22Rv1 (cell line): ENCODE data around the gene CRACR2A.

ENCODE experiments used
- ZFX ChIP-seq: fragments of 450-650 bp; IDR thresholded peaks from 2 replicates; pipeline ENCODE4 v1.6.1; 2017; ENCODE audit warnings: antibody characterized with exemption, borderline replicate concordance
- TF ChIP-seq, protein P1 (sequence below): fragments of 450-650 bp; IDR thresholded peaks from 2 replicates; pipeline ENCODE4 v1.5.1; 2017; ENCODE audit warnings: mild to moderate bottlenecking

DNA sequence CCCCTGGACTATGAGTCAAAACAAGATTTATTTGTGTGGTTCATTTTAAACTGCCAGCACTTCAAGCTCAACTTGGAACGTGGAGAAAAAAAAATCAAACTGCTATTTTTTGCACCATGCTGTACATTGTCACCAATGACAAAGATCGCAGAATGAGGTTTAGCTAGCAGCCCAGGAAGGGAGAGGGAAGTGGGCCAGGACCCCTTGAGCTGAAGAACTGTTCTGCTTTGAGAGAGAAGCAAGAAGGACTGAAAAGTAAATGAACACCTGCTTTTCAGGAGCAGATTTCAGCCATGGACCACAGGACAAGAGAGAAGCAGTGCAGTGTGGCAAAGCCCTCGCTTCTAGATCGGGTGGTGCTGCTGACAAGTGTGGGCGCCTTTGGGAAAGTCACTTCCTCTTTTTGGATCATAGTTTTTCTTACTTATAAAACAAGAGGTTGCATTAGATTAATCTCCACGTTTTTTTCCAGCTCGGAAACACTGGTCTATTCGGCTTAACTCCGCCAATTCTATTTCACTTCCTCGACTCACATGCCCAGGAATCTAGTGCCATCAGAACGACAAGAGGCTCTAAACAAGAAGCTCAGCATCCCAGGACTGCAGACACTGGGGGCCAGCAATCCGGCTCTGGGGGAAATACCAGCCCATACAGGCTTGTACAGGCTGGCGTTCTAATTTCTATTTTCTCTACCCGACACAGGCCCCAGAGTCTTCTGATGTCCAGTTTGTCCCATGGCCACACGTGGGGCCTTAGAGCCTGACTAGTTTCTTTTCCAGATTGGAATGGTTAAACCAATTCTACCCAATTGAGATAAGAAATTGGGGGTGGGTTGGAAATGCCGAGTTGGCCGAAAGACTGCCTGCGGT is 129.9 kb downstream of the CRACR2A start:
- TF ChIP-seq, protein P1, sequence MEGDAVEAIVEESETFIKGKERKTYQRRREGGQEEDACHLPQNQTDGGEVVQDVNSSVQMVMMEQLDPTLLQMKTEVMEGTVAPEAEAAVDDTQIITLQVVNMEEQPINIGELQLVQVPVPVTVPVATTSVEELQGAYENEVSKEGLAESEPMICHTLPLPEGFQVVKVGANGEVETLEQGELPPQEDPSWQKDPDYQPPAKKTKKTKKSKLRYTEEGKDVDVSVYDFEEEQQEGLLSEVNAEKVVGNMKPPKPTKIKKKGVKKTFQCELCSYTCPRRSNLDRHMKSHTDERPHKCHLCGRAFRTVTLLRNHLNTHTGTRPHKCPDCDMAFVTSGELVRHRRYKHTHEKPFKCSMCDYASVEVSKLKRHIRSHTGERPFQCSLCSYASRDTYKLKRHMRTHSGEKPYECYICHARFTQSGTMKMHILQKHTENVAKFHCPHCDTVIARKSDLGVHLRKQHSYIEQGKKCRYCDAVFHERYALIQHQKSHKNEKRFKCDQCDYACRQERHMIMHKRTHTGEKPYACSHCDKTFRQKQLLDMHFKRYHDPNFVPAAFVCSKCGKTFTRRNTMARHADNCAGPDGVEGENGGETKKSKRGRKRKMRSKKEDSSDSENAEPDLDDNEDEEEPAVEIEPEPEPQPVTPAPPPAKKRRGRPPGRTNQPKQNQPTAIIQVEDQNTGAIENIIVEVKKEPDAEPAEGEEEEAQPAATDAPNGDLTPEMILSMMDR = no peak
- no peak for TF ChIP-seq ZFX
